Omental fat pad (tissue), 4 donors: ENCODE results near the gene APOA1. TPM values are rescaled to one million over a fixed set of nuclear protein-coding genes. Genes with fewer than 3 reads are reported as not detected.

Experiments
- ATAC-seq: fragments of 150-250 bp; one replicate; pipeline ENCODE4 v1.9.1; 2016; ENCODE audit warnings: mild to moderate bottlenecking, moderate library complexity; ENCODE audit not compliant: low FRiP score
- DNase-seq: peaks from one replicate; pipeline ENCODE4 v3.0.0-alpha.2; 2019; ENCODE audit warnings: low spot score
- CTCF ChIP-seq, 3 donors: fragments of 450-650 bp; IDR thresholded peaks; one replicate each; pipeline ENCODE4 v1.5.1; 2016 to 2017; ENCODE audit warnings: antibody characterized with exemption in 3 of 3, mild to moderate bottlenecking in 3 of 3, moderate library complexity in 2 of 3
- total RNA-seq, 4 donors: library from RNA; depleted of rRNA; stranded (reverse); fragments of >200 nt; gene quantifications; one replicate each; pipeline ENCODE4 v1.1.0, GENCODE V29; 2016

The APOA1 gene
- total RNA-seq, 4 donors from 2014 or later, result 1.0 to 1.1 TPM; not detected in 2

GRCh38 chr11:116794851-116795250 lies 42.6 kb downstream of the APOA1 start:
- no peak for DNase-seq
- no peak for TF ChIP-seq CTCF (IDR thresholded peaks at IDR 0.05)
- no peak for ATAC-seq

- DNase-seq (no peak), ATAC-seq (no peak)
- TF ChIP-seq CTCF (IDR thresholded peaks at IDR 0.05), result no peak
These were observed 43.7 kb downstream of the APOA1 start for GRCh38 chr11:116793772-116794097.

- TF ChIP-seq CTCF (IDR thresholded peaks at IDR 0.05), result no peak
- no peak for DNase-seq
- no peak for ATAC-seq
These were observed 44.3 kb downstream of the APOA1 start for GRCh38 chr11:116792869-116793771.

- TF ChIP-seq CTCF (IDR thresholded peaks at IDR 0.05), result no peak
- DNase-seq (no peak), ATAC-seq (no peak)
These were observed 45.1 kb downstream of the APOA1 start for GRCh38 chr11:116792144-116792868.

GRCh38 chr11:116791813-116792143 lies 45.6 kb downstream of the APOA1 start, which contains the start of gene APOA5:
TSS of gene APOA5 (minus strand) at chr11:116791879. CDS start at chr11:116791860, 19 bp downstream.
- TF ChIP-seq CTCF (IDR thresholded peaks at IDR 0.05), result no peak
- DNase-seq, result no peak
- no peak for ATAC-seq

GRCh38 chr11:116791002-116791812 lies 46.2 kb downstream of the APOA1 start:
- DNase-seq (peak; percentile 72), ATAC-seq (peak; percentile 39)
- peak in 1 of 3 donors; percentile 31 for TF ChIP-seq CTCF (IDR thresholded peaks at IDR 0.05)
